HepG2 (cell line): ENCODE measurements around the gene CHRM5. TPM values are rescaled to one million over a fixed set of nuclear protein-coding genes. Genes with fewer than 3 reads are reported as not detected.

Experiments
- ATAC-seq: fragments of 200-7000 bp; cut with Tn5 transposase; 3 replicates; pipeline ENCODE4 v1.9.1; 2020; ENCODE audit warnings: mild to moderate bottlenecking, moderate library complexity
- BruUV-seq: library from RNA; stranded (reverse); fragments of 400-500 nt; replicated peaks from 2 replicates; lab custom pipeline; 2021; lab: Mats Ljungman, UMichigan
- CTCF ChIA-PET: fragments of 300-600 bp; formaldehyde crosslinking; extraction: SDS; loops from one replicate; lab custom pipeline; 2021; ENCODE audit warnings: low total read pairs, inconsistent platforms, low intra/inter-chr PET ratio; lab: Yijun Ruan, JAX
- POLR2A ChIA-PET: fragments of 350-600 bp; sonication (Branson Sonifier 250); formaldehyde crosslinking; loops from one replicate; lab custom pipeline; 2020; ENCODE audit warnings: antibody characterized with exemption, inconsistent platforms; lab: Yijun Ruan, JAX
- DNase-seq: peaks from one replicate; pipeline ENCODE4 v3.0.0-alpha.2; 2015; ENCODE audit warnings: low spot score
- FAIRE-seq: peaks from 3 replicates; lab custom pipeline; 2011; peaks lifted over from hg19 to GRCh38; lab: Jason Lieb, UNC
- H2AFZ ChIP-seq: one replicate; pipeline ENCODE4 v1.6.1; 2011; ENCODE audit warnings: low read length, inconsistent platforms
- H3K27ac ChIP-seq: fragments of 300-600 bp; 3 replicates; pipeline ENCODE4 v1.8.0; 2011; ENCODE audit warnings: mixed run types, mild to moderate bottlenecking, mixed read lengths, low read length, inconsistent platforms; ENCODE audit not compliant: insufficient read depth; ENCODE audit errors: extremely low read length
- H3K27me3 ChIP-seq, 2 experiments: fragments of 200-600 bp in 1 of 2; 2 replicates in 1 of 2; 3 replicates in 1 of 2; pipeline versions ENCODE4 v1.6.0 to v1.8.0; 2011; ENCODE audit warnings: low read length in 2 of 2, mild to moderate bottlenecking in 2 of 2, moderate library complexity in 2 of 2, inconsistent platforms in 1 of 2; ENCODE audit not compliant: insufficient read depth in 2 of 2, control insufficient read depth in 1 of 2
- H3K36me3 ChIP-seq, 2 experiments: fragments of 200-600 bp in 1 of 2; replicated peaks in 1 of 2; 2 replicates in 1 of 2; 3 replicates in 1 of 2; pipeline versions ENCODE4 v1.5.1 to v1.8.0; 2011; ENCODE audit warnings: low read length in 2 of 2, inconsistent platforms in 1 of 2; ENCODE audit not compliant: insufficient read depth in 2 of 2, control insufficient read depth in 1 of 2
- H3K4me1 ChIP-seq: 2 replicates; pipeline ENCODE4 v1.5.1; 2012; ENCODE audit warnings: low read length, inconsistent platforms; ENCODE audit not compliant: insufficient read depth
- H3K4me2 ChIP-seq: 2 replicates; pipeline ENCODE4 v1.6.0; 2011; ENCODE audit warnings: low read depth, low read length, inconsistent platforms
- H3K4me3 ChIP-seq, 3 experiments: fragments of 200-600 bp in 1 of 3; sonication (generic), shearing (Covaris generic) in 1 of 3; replicated peaks in 1 of 3; 2 replicates each; pipeline ENCODE4 v1.5.1; 2011 to 2016; ENCODE audit warnings: low read length in 3 of 3, inconsistent platforms in 2 of 3, low read depth in 2 of 3, mild to moderate bottlenecking in 2 of 3, control low read depth in 1 of 3, mixed read lengths in 1 of 3; ENCODE audit not compliant: insufficient read depth in 1 of 3
- H3K79me2 ChIP-seq: one replicate; pipeline ENCODE4 v1.6.1; 2011; ENCODE audit warnings: low read length, inconsistent platforms; ENCODE audit not compliant: insufficient read depth
- H3K9ac ChIP-seq: 2 replicates; pipeline ENCODE4 v1.6.0; 2011; ENCODE audit warnings: mild to moderate bottlenecking, low read depth, low read length, inconsistent platforms; ENCODE audit not compliant: insufficient read depth
- H3K9me3 ChIP-seq: 2 replicates; pipeline ENCODE4 v1.5.1; 2012; ENCODE audit warnings: mild to moderate bottlenecking, low read length
- H4K20me1 ChIP-seq: 2 replicates; pipeline ENCODE4 v1.6.0; 2011; ENCODE audit warnings: inconsistent platforms, mild to moderate bottlenecking, low read length, moderate library complexity; ENCODE audit not compliant: insufficient read depth
- FOXK1 ChIP-seq: sonication (generic); formaldehyde crosslinking; IDR thresholded peaks from 2 replicates; pipeline ENCODE4 v1.4.0; 2020; ENCODE audit warnings: low read depth, missing genetic modification reagents, borderline replicate concordance
- JUN ChIP-seq: sonication (generic); formaldehyde crosslinking; IDR thresholded peaks from 2 replicates; pipeline ENCODE4 v1.4.0; 2020; ENCODE audit warnings: mild to moderate bottlenecking, missing genetic modification reagents
- MXI1 ChIP-seq: IDR thresholded peaks from 3 replicates; pipeline ENCODE4 v1.6.1; 2012; ENCODE audit warnings: low read depth, low read length, inconsistent platforms, borderline replicate concordance
- SNAPC4 ChIP-seq: sonication (generic); formaldehyde crosslinking; IDR thresholded peaks from 2 replicates; pipeline ENCODE4 v1.4.0; 2020; ENCODE audit warnings: mild to moderate bottlenecking, missing genetic modification reagents
- TCF7 ChIP-seq: sonication (generic); IDR thresholded peaks from 2 replicates; pipeline ENCODE4 v1.6.1; 2016; ENCODE audit warnings: antibody characterized with exemption, low read depth
- ZNF160 ChIP-seq: sonication (generic); formaldehyde crosslinking; IDR thresholded peaks from 2 replicates; pipeline ENCODE4 v1.8.0; 2022; ENCODE audit warnings: mild to moderate bottlenecking, inconsistent platforms, missing genetic modification reagents
- ZNF207 ChIP-seq: fragments of 450-650 bp; IDR thresholded peaks from 2 replicates; pipeline ENCODE4 v1.6.1; 2016; ENCODE audit warnings: antibody characterized with exemption, borderline replicate concordance
- ZNF468 ChIP-seq: sonication (generic); formaldehyde crosslinking; IDR thresholded peaks from 2 replicates; pipeline ENCODE4 v1.8.0; 2022; ENCODE audit warnings: mild to moderate bottlenecking, moderate library complexity, missing genetic modification reagents
- ZNF501 ChIP-seq: sonication (generic); formaldehyde crosslinking; IDR thresholded peaks from 2 replicates; pipeline ENCODE4 v1.5.1; 2020; ENCODE audit warnings: mild to moderate bottlenecking, moderate library complexity, missing genetic modification reagents
- ZNF569 ChIP-seq: sonication (generic); formaldehyde crosslinking; IDR thresholded peaks from 2 replicates; pipeline ENCODE4 v1.5.0; 2020; ENCODE audit warnings: mild to moderate bottlenecking, missing genetic modification reagents, moderate library complexity, borderline replicate concordance
- ZNF674 ChIP-seq: sonication (generic); formaldehyde crosslinking; IDR thresholded peaks from 2 replicates; pipeline ENCODE4 v1.5.0; 2020; ENCODE audit warnings: low read depth, mild to moderate bottlenecking, missing genetic modification reagents
- WGBS: methylation state at CpG from one replicate; pipeline ENCODE4 v1.1.6; 2017; ENCODE audit warnings: low lambda C conversion rate; 5-methylcytosine and 5-hydroxymethylcytosine counted together
- in situ Hi-C: cut with HindIII; loops from 2 replicates; pipeline ENCODE4 v1.10.0; 2017; ENCODE audit warnings: low pct_unique_long_range_greater_than_20kb; ENCODE audit not compliant: extremely low pct_ligation_motif_present
- intact Hi-C: fragments of 100-400 bp; cut with micrococcal nuclease; formaldehyde crosslinking; loops from one replicate; pipeline ENCODE4 v1.10.0; 2022; ENCODE audit not compliant: unreplicated experiment
- polyA plus RNA-seq, 8 experiments: library from polyadenylated mRNA; depleted of rRNA in 3 of 8; stranded (reverse) in 7 of 8; unstranded in 1 of 8; fragments of >200 nt; fragmentation: Illumina TruSeq in 4 of 8; extraction: Trizol in 4 of 8; gene quantifications; 2 replicates each; pipeline versions ENCODE4 v1.2.1 to v1.2.3, GENCODE V29; 2011 to 2016; ENCODE audit warnings: low read depth in 4 of 8, missing spikeins in 1 of 8, mixed read lengths in 1 of 8; ENCODE audit not compliant: insufficient read depth in 1 of 8
- total RNA-seq, 5 experiments: library from RNA; depleted of rRNA; stranded (reverse); fragments of >200 nt; fragmentation: Illumina TruSeq; extraction: Trizol; gene quantifications; 2 replicates each; pipeline ENCODE4 v1.2.3, GENCODE V29; 2016; ENCODE audit warnings: low read depth in 1 of 5

The CHRM5 gene
- total and polyA plus RNA-seq, 2 of the 13 experiments (the other 11 are each of a cell fraction or from before 2014, with no cell fraction given), result not detected

- CTCF ChIA-PET, result no interaction called here
These were observed 75.5 kb downstream of the CHRM5 start for GRCh38 chr15:34043813-34044212.

More at GRCh38 chr15:34043813-34044212, 75.5 kb downstream of the CHRM5 start:
- H3K79me2 ChIP-seq, result no peaks in the 10 kb centered on the region
- ATAC-seq, result no peak
- no peak overlapping the region for H3K4me3 ChIP-seq
- intact Hi-C loops, result no loop called here
- BruUV-seq, result no TSS peak
- H3K36me3 ChIP-seq, result no peaks in the 10 kb centered on the region
- H3K9ac ChIP-seq, result no peak overlapping the region
- no peaks in the 10 kb centered on the region for H3K9me3 ChIP-seq
- no peaks in the 10 kb centered on the region for H4K20me1 ChIP-seq
- no peak for DNase-seq
- 14% methylated on average over 2 of the region's 2 CpGs for WGBS
- no peak overlapping the region for H3K27ac ChIP-seq
- in situ Hi-C loops, result no loop called here
- POLR2A ChIA-PET, result no interaction called here
- H3K4me1 ChIP-seq, result peaks cover 33% of the 10 kb centered on the region
- no peak overlapping the region for H2AFZ ChIP-seq
- no peak for FAIRE-seq
- no peaks in the 10 kb centered on the region; a peak in 2 of 5 replicates for H3K27me3 ChIP-seq
- TF ChIP-seq ZNF569 (CRISPR knock-in tag) (no peak), ZNF501 (CRISPR knock-in tag) (no peak), FOXK1 (CRISPR knock-in tag) (no peak), MXI1 (no peak), JUN (no peak), TCF7 (no peak), ZNF468 (CRISPR knock-in tag) (no peak), ZNF160 (CRISPR knock-in tag) (no peak), ZNF207 (no peak), ZNF674 (no peak), SNAPC4 (CRISPR knock-in tag) (no peak)
- H3K4me2 ChIP-seq, result no peak overlapping the region
